NCI-H2029 (cell line): ENCODE results near the gene TPST2.
A peak's percentile ranks its signal among the peaks of the same experiment; 100 is the strongest.
"Not testable (repeated sequence)": the region's sequence is repeated elsewhere in the genome, so short reads cannot be mapped to it uniquely, and the experiment has no call there.

Source experiments
- DNase-seq: peaks from one replicate; lab custom pipeline; 2025; lab: John Stamatoyannopoulos, UW

TPST2 gene

DNA sequence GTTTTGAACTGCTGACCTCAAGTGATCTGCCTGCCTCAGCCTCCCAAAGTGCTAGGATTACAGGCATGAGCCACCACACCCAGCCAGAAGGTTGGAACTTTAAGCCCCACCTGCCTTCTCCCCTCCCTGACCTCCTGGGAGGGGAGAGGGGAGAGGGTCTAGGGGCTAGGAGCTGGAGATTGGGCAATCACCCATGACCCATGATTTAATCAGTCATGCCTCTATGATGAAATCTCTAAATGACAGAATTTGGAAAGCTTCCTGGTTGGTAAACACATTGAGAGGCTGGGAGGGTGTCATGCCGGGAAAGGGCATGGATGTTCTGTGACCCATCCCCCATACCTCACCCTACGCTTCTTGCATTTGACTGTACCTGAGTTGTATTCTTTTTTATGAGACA lies 60.6 kb downstream of the TPST2 start:
- peak; percentile 86 for DNase-seq

DNA sequence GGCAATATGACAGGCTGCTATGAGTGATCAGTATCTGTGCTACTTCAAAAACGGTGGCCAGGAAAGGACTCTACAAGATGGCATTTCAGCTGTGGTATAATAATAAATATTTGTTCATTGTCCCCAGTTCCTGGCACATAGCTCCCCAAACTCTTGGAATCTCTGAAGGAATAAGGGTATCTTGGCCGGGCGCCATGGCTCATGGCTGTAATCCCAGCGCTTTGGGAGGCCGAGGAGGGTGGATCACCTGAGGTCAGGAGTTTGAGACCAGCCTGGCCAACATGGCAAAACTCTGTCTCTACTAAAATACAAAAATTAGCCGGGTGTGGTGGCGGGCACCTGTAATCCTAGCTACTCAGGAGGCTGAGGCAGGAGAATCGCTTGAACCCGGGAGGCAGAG lies 61.4 kb downstream of the TPST2 start:
- not testable (repeated sequence) for DNase-seq

DNA sequence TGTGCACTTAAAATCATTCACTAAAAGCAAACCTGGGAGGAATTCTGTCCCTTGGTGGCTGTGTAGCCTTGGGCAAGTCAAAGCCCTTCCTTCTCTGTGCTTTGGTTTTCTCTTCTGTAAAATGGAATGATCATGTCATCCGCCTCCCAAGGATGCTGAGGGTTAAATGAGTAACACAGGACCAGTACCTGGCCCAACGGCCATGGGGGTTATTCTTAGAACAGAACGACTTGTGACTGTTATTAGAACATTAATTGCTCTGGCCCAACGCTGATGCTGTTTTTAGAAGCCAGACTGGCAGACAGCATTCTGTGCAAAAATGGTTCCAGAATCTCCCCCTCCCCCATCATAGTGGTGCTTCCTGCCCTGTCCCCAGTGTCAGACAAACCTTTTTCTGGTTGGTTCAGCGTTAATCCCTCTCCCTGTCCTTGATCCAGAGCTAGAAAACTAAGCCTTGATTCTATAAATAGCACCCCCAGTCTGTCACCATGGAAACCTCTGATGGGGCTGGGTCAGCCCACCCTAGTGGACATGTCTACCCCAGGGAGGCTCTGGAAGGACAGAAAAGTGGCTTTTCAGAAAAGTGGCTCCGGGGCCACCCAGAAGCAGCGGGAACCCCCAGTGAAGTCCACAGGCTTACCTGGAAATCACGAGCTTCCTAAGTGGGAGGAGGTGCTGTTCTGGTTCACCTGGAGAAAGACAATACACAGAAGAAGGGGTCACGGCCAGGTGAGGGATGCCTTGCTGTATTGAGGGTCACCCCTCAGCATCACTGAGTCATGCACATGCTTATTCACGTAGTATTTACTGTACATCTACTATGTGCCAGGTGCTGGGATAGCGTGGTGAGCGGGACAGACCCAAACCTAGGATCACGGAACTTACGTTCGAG lies 62.1 kb downstream of the TPST2 start:
- DNase-seq, result no peak

DNA sequence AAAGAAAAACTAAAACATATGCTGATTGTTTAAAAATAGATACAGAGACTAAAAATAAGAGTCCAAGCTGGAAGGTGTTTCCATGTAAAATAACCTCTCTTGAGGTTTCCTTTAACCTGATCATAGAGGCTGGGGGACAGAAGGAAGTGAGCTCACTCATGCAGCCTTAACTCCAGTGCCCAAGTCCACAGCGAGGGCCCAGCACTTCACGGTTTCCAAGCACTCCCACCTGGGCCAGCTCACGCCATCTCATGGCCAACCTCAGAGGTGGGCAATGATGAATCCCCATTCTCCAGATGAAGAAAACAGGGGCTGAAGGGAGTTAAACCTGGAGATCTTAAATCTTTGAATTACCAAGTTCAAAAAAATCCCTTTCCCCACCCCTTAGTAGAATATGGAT lies 62.8 kb downstream of the TPST2 start:
- DNase-seq, result no peak

DNA sequence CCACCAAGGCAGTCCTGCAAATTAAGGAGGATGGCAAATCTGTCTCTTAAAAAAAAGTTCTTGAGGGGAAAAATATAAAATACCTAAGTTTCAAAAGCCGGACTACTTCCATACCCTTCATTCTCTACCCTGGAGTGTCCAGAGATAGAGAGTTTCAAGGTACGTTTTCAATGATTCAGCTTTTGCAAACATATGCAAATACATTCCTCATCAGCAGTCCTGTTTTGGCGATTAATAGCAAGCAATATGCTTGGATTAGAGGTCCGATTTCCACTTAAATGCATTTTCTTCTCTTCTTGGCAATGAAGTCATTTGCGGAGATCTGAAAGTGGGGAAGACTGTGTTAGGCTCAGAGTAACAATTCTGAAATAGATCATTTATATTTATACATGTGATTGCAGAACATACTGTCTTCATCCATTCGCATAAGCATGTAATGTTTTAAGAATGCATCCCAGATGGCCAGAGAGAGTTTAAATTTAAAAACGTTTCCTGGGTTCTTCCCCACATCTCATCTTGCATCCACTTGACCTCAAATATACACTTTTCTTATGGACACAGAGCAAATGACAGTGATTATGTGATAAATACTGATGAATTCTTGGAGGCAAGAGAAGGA lies 63.9 kb downstream of the TPST2 start:
- DNase-seq, result no peak

DNA sequence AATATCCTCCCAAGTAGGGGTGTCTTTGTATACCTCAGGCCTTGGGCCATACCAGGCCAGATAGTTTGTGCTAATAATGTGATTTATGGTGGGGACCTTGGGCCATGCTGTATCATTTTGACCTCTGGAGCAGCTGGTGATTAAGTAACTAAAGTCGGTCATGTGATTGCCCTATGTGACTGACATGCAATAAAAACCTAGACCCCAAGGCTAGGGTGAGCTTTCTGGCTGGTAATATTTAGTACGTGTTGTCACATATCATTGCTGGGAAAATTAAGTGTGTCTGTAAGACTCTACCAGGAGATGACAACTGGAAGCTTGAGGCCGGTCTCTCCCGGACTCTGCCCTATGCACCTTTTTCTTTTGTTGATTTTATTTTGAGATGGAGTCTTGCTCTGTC lies 65.1 kb downstream of the TPST2 start:
- DNase-seq, result no peak

DNA sequence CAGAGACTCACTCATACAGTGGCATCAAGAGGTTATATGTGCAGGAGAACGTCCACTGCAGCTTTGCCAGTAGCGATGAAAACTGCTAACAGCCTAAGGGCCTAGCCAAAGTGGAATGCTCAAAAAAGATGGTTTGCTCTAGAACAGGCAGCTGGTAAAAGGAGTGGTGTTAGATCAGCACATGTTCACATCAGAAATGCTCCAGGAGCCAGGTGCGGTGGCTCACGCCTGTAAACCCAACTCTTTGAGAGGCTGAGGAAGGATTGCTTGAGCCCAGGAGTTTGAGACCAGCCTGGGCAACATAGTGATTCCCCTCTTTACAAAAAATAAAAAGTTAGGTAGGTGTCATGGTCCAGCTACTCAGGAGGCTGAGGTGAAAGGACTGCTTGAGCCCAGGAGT lies 67.3 kb downstream of the TPST2 start:
- no peak for DNase-seq

DNA sequence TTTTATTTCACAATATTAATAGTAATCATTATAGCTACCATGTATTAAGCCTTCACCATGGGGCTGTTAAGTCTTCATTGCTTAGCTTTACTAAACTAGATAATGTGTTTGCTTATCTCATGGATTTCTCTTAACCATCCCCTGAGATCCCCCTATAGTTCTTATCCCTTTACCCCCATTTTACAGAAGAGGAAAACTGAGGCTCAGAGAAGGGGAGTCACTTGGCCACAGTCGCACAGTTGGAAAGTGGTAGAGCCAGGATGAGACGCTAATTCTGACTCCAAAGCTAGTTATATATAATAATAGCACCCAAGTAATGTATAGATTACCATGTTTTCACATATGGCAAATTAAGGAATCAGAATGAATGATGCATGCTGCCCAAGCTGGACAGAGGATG lies 67.9 kb downstream of the TPST2 start:
- no peak for DNase-seq

DNA sequence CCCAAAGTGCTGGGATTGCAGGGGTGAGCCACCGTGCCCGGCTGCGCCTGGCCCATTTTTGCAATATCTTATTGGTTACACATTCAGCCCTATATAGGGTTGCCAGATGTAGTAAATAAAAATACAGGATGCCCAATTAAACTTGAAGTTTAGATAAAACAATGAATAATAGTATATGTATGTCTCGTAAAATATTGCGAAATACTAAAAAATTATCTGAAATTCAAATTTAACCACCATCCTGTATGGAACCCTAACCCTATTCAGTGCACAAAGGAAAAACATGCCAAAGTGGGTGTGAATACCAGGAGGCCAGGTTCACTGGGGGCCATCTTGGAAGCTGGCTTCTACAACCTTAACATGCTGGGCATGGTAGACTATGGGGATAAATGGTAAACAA lies 72.5 kb downstream of the TPST2 start:
- DNase-seq, result no peak

DNA sequence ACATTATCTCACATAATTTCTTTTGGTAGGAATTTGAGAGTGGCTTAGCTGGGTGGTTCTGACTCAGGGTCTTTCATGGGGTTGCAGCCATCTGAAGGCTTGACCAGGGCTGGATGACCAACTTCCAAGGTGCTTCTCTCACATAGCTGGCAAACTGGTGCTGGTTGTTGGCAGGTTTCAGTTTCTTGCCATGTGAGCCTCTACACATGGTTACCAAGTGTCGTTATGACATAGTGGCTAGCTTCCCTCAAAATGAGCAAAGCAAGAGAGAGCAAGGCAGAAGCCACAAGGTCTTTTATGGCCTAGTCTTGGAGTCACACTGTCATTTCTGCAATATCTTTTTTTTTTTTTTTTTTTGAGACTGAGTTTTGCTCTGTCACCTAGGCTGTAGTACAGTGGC lies 73.4 kb downstream of the TPST2 start:
- no peak for DNase-seq

DNA sequence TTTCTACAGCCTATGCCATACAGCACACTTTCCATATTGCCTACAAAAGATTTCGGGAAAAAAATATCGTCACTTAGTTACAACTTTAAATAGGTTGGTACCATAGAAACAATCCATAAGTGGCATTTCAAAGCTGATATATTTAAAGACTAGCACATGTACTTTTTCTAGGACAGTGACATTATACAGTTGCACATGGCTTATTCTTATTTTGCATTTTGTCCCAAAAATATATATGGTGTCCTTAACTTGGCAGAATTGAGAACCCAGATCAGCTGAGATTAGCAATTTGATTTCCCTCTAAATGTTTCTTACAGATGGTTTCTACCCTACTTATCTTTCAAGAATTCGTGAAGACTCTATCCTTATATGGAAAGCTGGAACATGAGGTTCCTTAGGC lies 74.0 kb downstream of the TPST2 start:
- DNase-seq, result no peak

DNA sequence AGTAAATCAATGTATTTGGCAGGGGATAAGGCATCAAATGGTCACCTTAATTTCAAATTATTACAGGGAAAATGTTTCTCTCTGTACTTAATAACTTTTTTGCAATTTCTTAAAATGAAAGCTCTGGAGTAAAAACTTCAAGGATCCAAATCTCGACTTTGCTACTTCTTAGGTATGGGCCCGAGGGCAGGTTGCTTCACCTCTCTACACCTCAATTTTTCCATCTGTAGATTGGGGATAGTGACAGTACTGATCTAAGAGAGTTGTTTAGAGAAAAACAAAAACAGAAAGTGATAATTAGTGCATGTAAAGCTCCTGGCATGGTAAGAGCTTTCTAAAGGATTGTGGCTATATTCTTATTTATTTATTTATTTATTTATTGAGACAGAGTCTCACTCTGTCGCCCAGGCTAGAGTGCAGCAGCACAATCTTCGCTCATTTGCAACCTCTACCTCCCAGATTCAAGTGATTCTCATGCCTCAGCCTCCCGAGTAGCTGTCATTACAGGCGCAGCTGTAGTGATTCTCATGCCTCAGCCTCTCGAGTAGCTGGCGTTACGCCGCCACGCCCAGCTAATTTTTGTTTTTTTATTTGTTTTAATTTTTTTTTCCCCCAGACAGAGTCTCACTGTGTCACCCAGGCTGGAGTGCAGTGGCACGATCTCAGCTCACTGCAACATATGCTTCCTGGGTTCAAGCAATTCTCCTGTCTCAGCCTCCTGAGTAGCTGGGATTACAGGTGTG lies 75.3 kb downstream of the TPST2 start:
- no peak for DNase-seq

DNA sequence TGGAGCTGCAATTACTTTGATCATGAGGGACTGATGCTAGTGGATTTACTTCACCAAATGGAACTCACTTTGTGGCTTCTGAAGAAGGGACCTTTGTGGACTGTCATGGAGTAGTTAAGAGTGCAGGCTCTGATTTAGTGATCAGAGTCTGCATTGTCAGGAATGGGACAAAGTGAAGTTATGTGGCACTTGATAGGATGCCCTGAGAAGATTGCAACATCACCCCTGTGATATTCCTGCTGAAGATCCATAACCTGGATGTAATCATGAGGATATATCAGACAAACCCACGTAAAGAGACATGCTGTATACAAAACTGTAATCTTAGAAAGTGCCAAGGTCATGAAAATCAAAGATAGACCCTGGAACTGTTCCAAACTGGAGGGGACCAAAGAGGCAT lies 76.1 kb downstream of the TPST2 start:
- no peak for DNase-seq

DNA sequence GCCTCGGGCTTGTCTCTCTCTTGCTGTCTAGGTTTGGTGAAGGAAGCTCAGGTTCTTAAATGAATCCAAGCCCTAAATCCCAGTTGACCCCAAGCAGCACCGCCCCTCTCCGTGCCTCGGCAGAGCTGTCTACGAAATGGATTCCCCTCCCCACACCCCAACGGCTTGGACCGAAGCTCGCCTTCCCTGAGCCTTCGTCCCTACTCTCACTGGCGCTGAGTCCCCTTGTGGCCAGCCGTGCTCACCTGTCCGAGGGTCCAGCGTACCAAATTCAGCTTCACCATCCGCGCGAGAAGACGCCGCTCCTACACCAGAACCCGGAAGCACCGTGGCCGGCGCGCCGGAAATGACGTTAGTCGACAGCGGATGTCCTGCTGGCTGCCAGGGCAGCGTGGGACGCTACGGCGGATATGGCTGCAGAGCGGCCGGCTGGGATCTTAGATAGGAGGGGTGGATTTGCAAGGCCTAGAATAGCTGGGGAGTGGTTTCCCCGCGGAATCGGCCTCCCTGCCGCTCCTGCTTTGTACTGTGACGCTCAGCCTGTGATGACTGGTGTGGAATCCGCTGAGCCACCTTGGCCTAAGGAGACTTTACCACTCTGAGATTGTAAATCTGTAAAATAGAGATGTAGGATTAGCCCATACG lies 77.7 kb downstream of the TPST2 start, which contains the start of gene TFIP11:
TSS of gene TFIP11 (minus strand) at position 325 of the 645 bp plus-strand sequence. CDS start 2,201 bp downstream, outside the sequence.
- DNase-seq, result peak; percentile 81

DNA sequence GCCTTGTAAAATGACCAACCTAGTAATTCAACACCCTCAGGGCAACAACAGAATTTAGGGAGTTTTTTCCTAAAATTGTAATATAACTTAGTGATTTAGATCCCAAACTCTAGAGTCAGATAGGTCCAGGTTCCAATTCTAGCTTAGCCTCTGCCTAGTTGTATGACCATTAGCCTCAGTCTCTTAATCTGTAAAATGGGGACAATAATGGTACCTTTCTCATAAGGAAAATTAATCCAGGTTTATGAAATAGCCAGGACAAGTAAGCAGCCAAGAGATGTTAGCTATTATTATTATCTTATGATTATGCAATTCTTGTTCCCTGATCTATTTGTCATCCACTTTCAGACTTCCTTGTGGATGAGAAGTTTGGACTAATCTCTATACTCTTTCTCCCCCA lies 81.8 kb downstream of the TPST2 start:
- DNase-seq, result no peak

DNA sequence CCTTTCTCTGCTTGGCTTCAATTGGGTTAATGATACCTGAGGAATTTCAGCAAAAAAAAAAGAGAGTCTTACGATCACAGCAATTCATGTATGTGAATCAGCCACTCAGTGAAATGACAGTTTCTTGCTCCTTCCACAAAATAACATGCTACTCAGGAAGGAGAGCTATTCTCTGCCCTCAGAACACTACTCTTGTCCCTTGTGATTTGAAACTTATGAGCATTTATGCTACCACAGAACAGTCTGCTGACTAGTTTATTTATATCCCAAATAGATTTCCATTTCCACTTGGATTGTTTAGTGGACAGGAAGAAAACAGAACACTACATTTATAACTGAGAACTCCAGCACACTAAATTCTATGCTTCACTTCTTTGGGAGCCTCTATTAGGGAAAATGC lies 86.2 kb downstream of the TPST2 start:
- DNase-seq, result no peak

DNA sequence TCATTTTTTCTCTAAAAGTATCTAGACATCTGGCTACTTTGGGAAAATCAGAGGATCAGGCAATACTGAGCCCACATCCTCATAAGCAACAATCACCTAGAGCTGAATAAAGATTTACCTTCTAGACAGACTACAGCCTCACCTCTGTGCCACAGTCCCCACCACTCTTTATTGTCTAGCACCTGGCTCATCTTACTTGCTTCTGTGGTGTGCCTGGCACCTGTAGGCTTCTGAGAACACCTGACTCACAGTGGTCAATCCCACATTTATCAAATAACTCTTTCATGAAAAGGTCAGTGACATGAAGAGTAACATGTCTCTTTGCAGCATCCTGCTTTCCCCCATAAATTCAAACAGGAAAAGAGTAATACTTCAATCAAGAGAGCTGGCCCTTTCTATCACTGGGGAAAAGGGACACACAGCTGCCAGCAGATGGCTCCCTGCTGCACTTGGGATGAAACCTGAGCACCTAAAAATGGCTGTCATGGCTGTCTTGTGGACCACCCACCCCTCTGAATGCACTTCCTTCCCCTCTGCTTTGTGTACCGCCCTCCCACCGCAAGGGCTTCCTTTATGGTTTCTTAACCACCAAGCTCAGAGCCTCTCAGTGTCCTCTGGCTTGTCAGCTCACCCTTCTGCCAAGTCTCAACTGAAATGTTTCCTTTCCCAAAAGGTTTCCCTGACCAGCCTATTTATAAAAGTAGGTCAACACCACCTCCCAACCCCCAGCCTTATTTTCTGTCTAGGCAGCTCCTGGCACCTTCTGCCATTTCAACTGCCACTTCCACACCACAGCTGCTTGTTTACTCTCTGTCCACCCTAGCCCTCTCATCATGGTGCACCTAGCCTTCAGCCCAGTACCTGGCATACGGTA lies 87.0 kb downstream of the TPST2 start:
- DNase-seq, result peak; percentile 51

DNA sequence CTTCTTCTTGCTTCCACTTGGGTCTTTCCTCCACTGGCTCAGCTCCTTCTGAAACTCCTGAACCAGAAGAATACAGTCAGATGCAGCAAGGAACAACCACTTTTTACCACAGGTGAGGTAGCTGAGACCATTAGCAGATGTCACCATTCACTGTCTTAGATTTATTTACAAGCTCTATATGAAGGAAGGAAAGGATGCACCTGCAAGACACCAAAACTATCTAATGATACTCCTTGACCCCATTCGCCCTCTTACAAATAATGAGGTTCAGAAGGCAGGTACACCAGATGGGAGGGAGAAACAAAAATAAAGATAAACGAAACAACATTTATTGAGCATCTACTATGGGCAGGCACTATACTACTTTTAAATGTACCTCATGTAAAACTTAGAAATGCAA lies 87.9 kb downstream of the TPST2 start:
- no peak for DNase-seq

DNA sequence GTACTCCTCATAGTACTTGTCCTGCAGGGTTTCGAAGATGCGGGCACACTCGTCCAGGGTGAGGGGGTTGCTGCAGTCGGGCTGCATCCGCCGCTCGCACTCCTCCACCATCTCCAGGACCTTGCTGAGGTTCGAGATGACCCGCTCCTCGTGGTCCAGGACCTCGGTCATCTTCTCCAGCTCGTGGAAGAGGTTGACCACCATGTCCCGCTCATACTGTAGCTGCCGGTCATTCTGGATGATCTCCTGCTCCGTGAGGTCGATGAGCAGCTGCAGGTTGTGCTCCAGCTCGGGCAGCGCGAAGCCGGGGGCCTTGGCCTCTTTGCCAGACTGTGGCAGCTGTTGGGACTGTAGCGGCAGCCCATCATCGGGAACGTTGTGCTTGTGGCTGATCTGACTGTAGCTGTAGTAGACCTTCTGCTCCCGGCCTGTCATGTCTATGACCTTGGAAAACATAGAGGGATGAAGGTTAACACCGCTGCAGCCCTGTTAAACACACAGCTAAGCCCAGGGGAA lies 90.7 kb downstream of the TPST2 start:
- no peak for DNase-seq

DNA sequence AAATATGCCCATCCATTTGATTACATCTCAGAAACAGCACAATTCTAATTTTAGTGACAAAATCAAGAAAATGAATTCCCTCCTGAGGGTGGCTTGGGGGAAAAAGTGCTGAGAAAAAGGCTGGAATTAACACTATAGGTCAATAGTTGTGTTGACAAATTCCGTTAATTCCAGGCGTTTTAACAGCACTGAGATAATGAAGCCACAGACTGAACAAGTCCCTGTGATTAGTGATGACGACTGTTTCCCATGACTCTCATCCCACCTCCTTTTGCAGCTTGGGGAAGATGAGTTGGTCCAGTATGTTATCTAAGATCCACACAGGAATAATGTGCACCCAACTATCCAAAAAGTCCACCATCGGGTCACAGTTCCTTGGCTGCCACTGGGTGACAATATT lies 93.5 kb downstream of the TPST2 start:
- DNase-seq, result no peak

DNA sequence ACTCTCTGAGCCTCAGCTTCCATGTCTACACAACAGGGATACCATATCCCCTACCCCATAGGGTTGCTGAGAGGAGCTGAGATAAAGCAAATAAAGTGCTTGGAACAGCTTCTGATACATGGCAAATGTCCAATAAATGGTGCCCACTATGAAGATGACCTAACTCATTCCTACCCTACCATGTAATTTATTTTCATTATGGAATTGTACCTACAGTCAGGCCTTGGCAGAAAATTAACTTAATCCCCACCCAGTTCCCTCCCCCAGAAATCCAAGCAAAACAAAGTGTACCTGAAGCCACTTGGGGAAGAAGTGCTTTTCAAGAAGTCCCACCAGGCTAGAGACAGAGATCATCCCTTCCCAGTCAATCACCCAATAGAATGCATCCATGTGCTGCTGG lies 95.4 kb downstream of the TPST2 start:
- no peak for DNase-seq
